HEK293 (cell line): ENCODE data around the gene MEGF8.

Experiments
- KLF17 ChIP-seq: fragments of 450-650 bp; formaldehyde crosslinking; IDR thresholded peaks from 2 replicates; pipeline ENCODE4 v1.5.1; 2016; ENCODE audit warnings: missing biosample characterization, missing genetic modification characterization
- KLF9 ChIP-seq: fragments of 450-650 bp; formaldehyde crosslinking; IDR thresholded peaks from 2 replicates; pipeline ENCODE4 v1.5.1; 2016; ENCODE audit warnings: missing biosample characterization, missing genetic modification characterization, low read depth
- PRDM1 ChIP-seq: fragments of 450-650 bp; formaldehyde crosslinking; IDR thresholded peaks from 2 replicates; pipeline ENCODE4; 2016; ENCODE audit warnings: missing biosample characterization, missing genetic modification characterization
- REPIN1 ChIP-seq: fragments of 450-650 bp; formaldehyde crosslinking; IDR thresholded peaks from 2 replicates; pipeline ENCODE4 v1.5.1; 2017; ENCODE audit warnings: missing biosample characterization, missing genetic modification characterization, low read depth
- ZBTB11 ChIP-seq: fragments of 450-650 bp; formaldehyde crosslinking; conservative IDR thresholded peaks from 2 replicates; pipeline ENCODE4 v1.5.1; 2016; ENCODE audit warnings: low read depth, missing biosample characterization, missing genetic modification characterization
- ZBTB17 ChIP-seq: fragments of 450-650 bp; formaldehyde crosslinking; IDR thresholded peaks from 2 replicates; pipeline ENCODE4 v1.5.1; 2016; ENCODE audit warnings: missing biosample characterization, missing genetic modification characterization
- ZBTB6 ChIP-seq: fragments of 450-650 bp; formaldehyde crosslinking; IDR thresholded peaks from 2 replicates; pipeline ENCODE4 v1.5.1; 2017; ENCODE audit warnings: missing biosample characterization, missing genetic modification characterization
- ZBTB7A ChIP-seq: fragments of 450-650 bp; formaldehyde crosslinking; IDR thresholded peaks from 2 replicates; pipeline ENCODE4 v1.5.1; 2016; ENCODE audit warnings: low read depth, missing biosample characterization, missing genetic modification characterization
- ZFP37 ChIP-seq: fragments of 450-650 bp; formaldehyde crosslinking; IDR thresholded peaks from 2 replicates; pipeline ENCODE4 v1.5.1; 2016; ENCODE audit warnings: missing biosample characterization, missing genetic modification characterization
- ZNF121 ChIP-seq: fragments of 450-650 bp; formaldehyde crosslinking; IDR thresholded peaks from 2 replicates; pipeline ENCODE4 v1.5.1; 2016; ENCODE audit warnings: missing biosample characterization, missing genetic modification characterization
- ZNF138 ChIP-seq: fragments of 450-650 bp; formaldehyde crosslinking; IDR thresholded peaks from 2 replicates; pipeline ENCODE4 v1.5.1; 2016; ENCODE audit warnings: missing biosample characterization, missing genetic modification characterization, borderline replicate concordance
- ZNF280D ChIP-seq: fragments of 450-650 bp; formaldehyde crosslinking; IDR thresholded peaks from 2 replicates; pipeline ENCODE4 v1.5.1; 2016; ENCODE audit warnings: missing biosample characterization, missing genetic modification characterization
- ZNF366 ChIP-seq: fragments of 450-650 bp; formaldehyde crosslinking; conservative IDR thresholded peaks from 2 replicates; pipeline ENCODE4 v1.5.1; 2016; ENCODE audit warnings: missing biosample characterization, missing genetic modification characterization
- ZNF391 ChIP-seq: fragments of 450-650 bp; formaldehyde crosslinking; IDR thresholded peaks from 2 replicates; pipeline ENCODE4 v1.5.1; 2016; ENCODE audit warnings: low read depth, missing biosample characterization, missing genetic modification characterization, borderline replicate concordance
- ZNF600 ChIP-seq: fragments of 450-650 bp; formaldehyde crosslinking; IDR thresholded peaks from 2 replicates; pipeline ENCODE4 v1.5.1; 2016; ENCODE audit warnings: missing biosample characterization, missing genetic modification characterization
- ZNF692 ChIP-seq: fragments of 450-650 bp; formaldehyde crosslinking; IDR thresholded peaks from 2 replicates; pipeline ENCODE4 v1.5.1; 2016; ENCODE audit warnings: missing biosample characterization, missing genetic modification characterization
- ZNF791 ChIP-seq: fragments of 450-650 bp; formaldehyde crosslinking; IDR thresholded peaks from 2 replicates; pipeline ENCODE4 v1.5.1; 2016; ENCODE audit warnings: missing biosample characterization, missing genetic modification characterization
- ZNF843 ChIP-seq: fragments of 450-650 bp; formaldehyde crosslinking; IDR thresholded peaks from 2 replicates; pipeline ENCODE4 v1.5.1; 2016; ENCODE audit warnings: missing biosample characterization, missing genetic modification characterization
- ZSCAN18 ChIP-seq: fragments of 450-650 bp; formaldehyde crosslinking; IDR thresholded peaks from 2 replicates; pipeline ENCODE4 v1.5.1; 2016; ENCODE audit warnings: missing biosample characterization, missing genetic modification characterization

The MEGF8 gene

GRCh38 chr19:42279155-42279901 lies 46.1 kb upstream of the MEGF8 start (continued):
- TF ChIP-seq ZBTB11 (tag by site-specific recombination) (no peak), ZNF121 (no peak), ZBTB6 (tag by site-specific recombination) (peak; percentile 1; the same call in 1 of the 2 replicates), PRDM1 (tag by site-specific recombination) (peak; percentile 88), ZNF692 (peak; percentile 24; the same call in 1 of the 2 replicates), ZFP37 (peak; percentile 19; the same call in 1 of the 2 replicates), KLF9 (tag by site-specific recombination) (no peak), ZNF843 (tag by site-specific recombination) (peak; percentile 14; the same call in 1 of the 2 replicates), ZNF791 (tag by site-specific recombination) (no peak), ZBTB7A (tag by site-specific recombination) (peak; percentile 97), ZNF600 (peak; percentile 49; the same call in 1 of the 2 replicates), KLF17 (peak; percentile 41), ZNF366 (tag by site-specific recombination) (0 out of 2 replicates have a peak, but pooled peaks have one; percentile 10), ZBTB17 (tag by site-specific recombination) (peak; percentile 67), ZNF391 (tag by site-specific recombination) (peak; percentile 65; the same call in 1 of the 2 replicates), REPIN1 (tag by site-specific recombination) (peak; percentile 13; the same call in 1 of the 2 replicates), ZNF138 (tag by site-specific recombination) (no peak), ZNF280D (tag by site-specific recombination) (no peak), ZSCAN18 (tag by site-specific recombination) (no peak; the same call in 1 of the 2 replicates)
